IMR-90 (cell line): ENCODE measurements around the gene CNNM2. TPM values are rescaled to one million over a fixed set of nuclear protein-coding genes. Genes with fewer than 3 reads are reported as not detected.

ENCODE experiments used
- ATAC-seq: fragments of 200-7000 bp; cut with Tn5 transposase; 2 replicates; pipeline ENCODE4 v1.9.1; 2020; ENCODE audit warnings: low read depth, mild to moderate bottlenecking, moderate library complexity
- BruUV-seq: library from RNA; stranded (reverse); fragments of 400-500 nt; replicated peaks from 2 replicates; lab custom pipeline; 2021; lab: Mats Ljungman, UMichigan
- CTCF ChIA-PET: fragments of 300-600 bp; formaldehyde crosslinking; extraction: SDS; loops from one replicate; lab custom pipeline; 2021; ENCODE audit warnings: antibody characterized with exemption; lab: Yijun Ruan, JAX
- POLR2A ChIA-PET: fragments of 300-600 bp; sonication (Branson Sonifier 250); formaldehyde crosslinking; loops from one replicate; lab custom pipeline; 2022; ENCODE audit warnings: antibody characterized with exemption; ENCODE audit not compliant: unreplicated experiment; lab: Charles Lee
- DNase-seq: peaks from one replicate; pipeline ENCODE4 v3.0.0; 2013
- H2AFZ ChIP-seq: replicated peaks from 2 replicates; pipeline ENCODE3; 2013; ENCODE audit warnings: low read length, mild to moderate bottlenecking; ENCODE audit not compliant: poor library complexity
- H2AK5ac ChIP-seq: 2 replicates; pipeline ENCODE4 v1.6.1; 2013; ENCODE audit warnings: low read depth, low read length, inconsistent platforms
- H2AK9ac ChIP-seq: replicated peaks from 2 replicates; pipeline ENCODE3; 2013; ENCODE audit warnings: mild to moderate bottlenecking, low read depth, low read length, moderate library complexity; ENCODE audit not compliant: poor library complexity
- H2BK120ac ChIP-seq: 2 replicates; pipeline ENCODE4 v1.6.1; 2013; ENCODE audit warnings: low read depth, low read length, inconsistent platforms
- H2BK15ac ChIP-seq: 3 replicates; pipeline ENCODE4 v1.6.1; 2013; ENCODE audit warnings: low read depth, low read length, inconsistent platforms
- H2BK20ac ChIP-seq: 2 replicates; pipeline ENCODE4 v1.6.1; 2013; ENCODE audit warnings: low read depth, mild to moderate bottlenecking, inconsistent platforms, low read length, moderate library complexity
- H2BK5ac ChIP-seq: 2 replicates; pipeline ENCODE4 v1.6.1; 2013; ENCODE audit warnings: mild to moderate bottlenecking, low read depth, low read length, inconsistent platforms; ENCODE audit not compliant: poor library complexity, severe bottlenecking
- H3K14ac ChIP-seq: replicated peaks from 2 replicates; pipeline ENCODE4 v1.6.1; 2013; ENCODE audit warnings: low read depth, low read length, inconsistent platforms
- H3K18ac ChIP-seq: 2 replicates; pipeline ENCODE4 v1.6.1; 2013; ENCODE audit warnings: low read depth, low read length, control low read depth
- H3K23ac ChIP-seq: 2 replicates; pipeline ENCODE4 v1.6.1; 2013; ENCODE audit warnings: low read depth, low read length, inconsistent platforms
- H3K27ac ChIP-seq: 2 replicates; pipeline ENCODE4 v1.5.1; 2013; ENCODE audit warnings: mild to moderate bottlenecking, control low read depth, low read length; ENCODE audit not compliant: insufficient read depth
- H3K27me3 ChIP-seq: 2 replicates; pipeline ENCODE4 v1.6.1; 2013; ENCODE audit warnings: low read length; ENCODE audit not compliant: control insufficient read depth, insufficient read depth
- H3K36me3 ChIP-seq: 2 replicates; pipeline ENCODE4 v1.6.1; 2013; ENCODE audit warnings: low read length, mixed read lengths; ENCODE audit not compliant: control insufficient read depth, insufficient read depth
- H3K4ac ChIP-seq: 2 replicates; pipeline ENCODE4 v1.6.1; 2013; ENCODE audit warnings: low read depth, low read length, inconsistent platforms
- H3K4me1 ChIP-seq: 2 replicates; pipeline ENCODE4 v1.6.1; 2013; ENCODE audit warnings: low read length, mixed read lengths; ENCODE audit not compliant: control insufficient read depth, insufficient read depth
- H3K4me2 ChIP-seq: 2 replicates; pipeline ENCODE4 v1.6.1; 2013; ENCODE audit warnings: low read depth, mild to moderate bottlenecking, control low read depth, low read length, moderate library complexity
- H3K4me3 ChIP-seq: 2 replicates; pipeline ENCODE4 v1.5.1; 2013; ENCODE audit warnings: low read depth, mild to moderate bottlenecking, control low read depth, low read length, moderate library complexity; ENCODE audit not compliant: insufficient read depth
- H3K56ac ChIP-seq: 2 replicates; pipeline ENCODE4 v1.6.1; 2013; ENCODE audit warnings: low read length, inconsistent platforms; ENCODE audit not compliant: insufficient read depth; ENCODE audit errors: extremely low read depth
- H3K79me1 ChIP-seq, 2 experiments: 2 replicates each; pipeline ENCODE4 v1.6.1; 2013; ENCODE audit warnings: low read length in 2 of 2, inconsistent platforms in 1 of 2, low read depth in 1 of 2
- H3K9ac ChIP-seq: 2 replicates; pipeline ENCODE4 v1.6.1; 2013; ENCODE audit warnings: low read depth, low read length, control low read depth
- H3K9me1 ChIP-seq: 2 replicates; pipeline ENCODE4 v1.6.1; 2013; ENCODE audit warnings: low read length, inconsistent platforms; ENCODE audit not compliant: insufficient read depth
- H3K9me3 ChIP-seq: 2 replicates; pipeline ENCODE4 v1.6.1; 2013; ENCODE audit warnings: low read length; ENCODE audit not compliant: control insufficient read depth, insufficient read depth
- H4K20me1 ChIP-seq: 2 replicates; pipeline ENCODE4 v1.6.1; 2013; ENCODE audit warnings: low read length, inconsistent platforms; ENCODE audit not compliant: insufficient read depth
- H4K5ac ChIP-seq: 2 replicates; pipeline ENCODE4 v1.6.1; 2013; ENCODE audit warnings: mild to moderate bottlenecking, low read depth, low read length, control low read depth
- H4K8ac ChIP-seq, 2 experiments: 2 replicates each; pipeline ENCODE4 v1.6.1; 2013; ENCODE audit warnings: low read depth in 2 of 2, low read length in 2 of 2, control low read depth in 1 of 2, inconsistent platforms in 1 of 2
- H4K91ac ChIP-seq: 2 replicates; pipeline ENCODE4 v1.6.1; 2013; ENCODE audit warnings: low read depth, low read length, inconsistent platforms; ENCODE audit not compliant: insufficient read depth
- BHLHE40 ChIP-seq: fragments of 150-350 bp; IDR thresholded peaks from 2 replicates; pipeline ENCODE4 v1.6.1; 2016; ENCODE audit warnings: mild to moderate bottlenecking, low read depth, low read length
- CEBPB ChIP-seq: IDR thresholded peaks from 2 replicates; pipeline ENCODE4 v1.6.1; 2012; ENCODE audit warnings: low read depth, low read length, improper control_type of control experiment
- CHD1 ChIP-seq: IDR thresholded peaks from 2 replicates; pipeline ENCODE4 v1.6.1; 2012; ENCODE audit warnings: low read depth, low read length, improper control_type of control experiment
- MAZ ChIP-seq: IDR thresholded peaks from 2 replicates; pipeline ENCODE4 v1.6.1; 2012; ENCODE audit warnings: low read depth, mild to moderate bottlenecking, low read length, improper control_type of control experiment, moderate library complexity, borderline replicate concordance
- POLR2A ChIP-seq: IDR thresholded peaks from 2 replicates; pipeline ENCODE4 v1.6.1; 2012; ENCODE audit warnings: mild to moderate bottlenecking, low read depth, low read length
- RCOR1 ChIP-seq: IDR thresholded peaks from 2 replicates; pipeline ENCODE4 v1.6.1; 2012; ENCODE audit warnings: mild to moderate bottlenecking, low read length, improper control_type of control experiment; ENCODE audit not compliant: insufficient replicate concordance
- RFX5 ChIP-seq: IDR thresholded peaks from 2 replicates; pipeline ENCODE4 v1.8.0; 2012; ENCODE audit warnings: low read depth, mild to moderate bottlenecking, low read length, moderate library complexity
- WGBS, 2 experiments: methylation state at CpG; one replicate each; pipeline versions ENCODE4 v1.1.5 to v1.1.7; 2013; ENCODE audit warnings: missing lambda C conversion rate in 2 of 2; ENCODE audit not compliant: insufficient read length in 1 of 2; ENCODE audit errors: extremely low coverage in 2 of 2; 5-methylcytosine and 5-hydroxymethylcytosine counted together
- dilution Hi-C: fragments of 300-500 bp; cut with HindIII; formaldehyde crosslinking; loops from one replicate; pipeline ENCODE4 v1.14.3; 2018; ENCODE audit warnings: low sequenced_read_pairs; ENCODE audit not compliant: unreplicated experiment
- in situ Hi-C: fragments of 300-500 bp; cut with MboI; formaldehyde crosslinking; loops from 3 replicates; pipeline ENCODE4 v1.14.3; 2019; ENCODE audit warnings: low sequenced_read_pairs, inconsistent platforms, mixed read lengths
- intact Hi-C: fragments of 100-400 bp; cut with micrococcal nuclease; formaldehyde crosslinking; loops from 2 replicates; pipeline ENCODE4 v1.10.0; 2022
- polyA plus RNA-seq, 3 experiments: library from polyadenylated mRNA; depleted of rRNA; stranded (reverse); fragments of >200 nt; gene quantifications; 2 replicates each; pipeline ENCODE4 v1.2.3, GENCODE V29; 2012; ENCODE audit warnings: low replicate concordance in 1 of 3
- total RNA-seq: library from RNA; depleted of rRNA; stranded (reverse); fragments of >200 nt; gene quantifications from 2 replicates; pipeline ENCODE4 v1.2.3, GENCODE V29; 2012
- TF ChIP-seq, protein P1 (sequence below): conservative IDR thresholded peaks from 2 replicates; pipeline ENCODE4 v1.5.1; 2012; ENCODE audit warnings: mild to moderate bottlenecking, low read depth, low read length, improper control_type of control experiment
- TF ChIP-seq, protein P2 (sequence below): fragments of 150-350 bp; IDR thresholded peaks from 2 replicates; pipeline ENCODE4 v1.6.1; 2017; ENCODE audit warnings: mild to moderate bottlenecking, antibody characterized with exemption, low read length, low read depth

The CNNM2 gene
- total and polyA plus RNA-seq, 2 of the 4 experiments (the other 2 are of a cell fraction): 4.7 to 5.6 TPM

DNA sequence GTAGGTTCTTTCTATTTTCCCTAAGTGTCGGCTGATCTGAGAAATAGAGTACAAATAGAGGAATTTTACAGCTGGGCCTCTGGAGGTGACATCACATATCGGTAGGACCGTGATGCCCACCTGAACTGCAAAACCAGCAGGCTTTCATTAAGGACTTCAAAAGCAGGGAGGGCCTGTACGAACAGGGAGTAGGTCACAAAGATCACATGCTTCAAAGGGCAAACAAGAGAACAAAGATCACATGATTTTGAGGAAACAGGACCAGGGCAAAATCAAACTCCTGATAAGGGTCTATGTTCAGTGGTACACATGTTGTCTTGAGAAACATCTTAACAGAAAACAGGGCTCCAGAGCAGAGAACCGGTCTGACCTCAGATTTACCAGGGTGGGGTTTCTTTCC, 88.9 kb downstream of the CNNM2 start:
- Histone ChIP-seq H3K23ac (no peak overlapping the region), H3K4ac (no peak overlapping the region), H3K56ac (no peak overlapping the region), H3K79me1 (peaks cover 7 to 48% of the 10 kb centered on the region in 2 experiments), H3K9ac (no peak overlapping the region), H2AK5ac (no peak overlapping the region), H2AK9ac (no peak overlapping the region), H3K14ac (no peak overlapping the region), H3K4me2 (no peak overlapping the region), H2BK120ac (no peak overlapping the region), H2BK15ac (no peak overlapping the region), H3K9me1 (no peaks in the 10 kb centered on the region), H3K4me3 (no peak overlapping the region), H3K18ac (no peak overlapping the region), H2AFZ (no peak overlapping the region), H4K5ac (no peak overlapping the region), H3K27me3 (no peaks in the 10 kb centered on the region), H2BK20ac (no peak overlapping the region), H3K4me1 (peaks cover 2% of the 10 kb centered on the region; the same call in 1 of the 2 replicates), H2BK5ac (no peak overlapping the region), H3K9me3 (peaks cover 4% of the 10 kb centered on the region), H4K91ac (no peak overlapping the region), H4K20me1 (no peaks in the 10 kb centered on the region), H4K8ac (no peak overlapping the region), H3K27ac (no peak overlapping the region), H3K36me3 (no peaks in the 10 kb centered on the region; the same call in 1 of the 2 replicates)
- no TSS peak for BruUV-seq
- DNase-seq (no peak), ATAC-seq (no peak)
- intact Hi-C loops (no loop called here), in situ Hi-C loops (no loop called here), dilution Hi-C loops (no loop called here)
- WGBS, 2 experiments: 92% methylated on average over 2 of the region's 5 CpGs; no CpG with 5 or more reads in 1 of the 2 experiments
- CTCF ChIA-PET: no interaction called here
- POLR2A ChIA-PET: no interaction called here
- TF ChIP-seq CEBPB: no peak
- TF ChIP-seq MAZ: no peak
- no peak for TF ChIP-seq CHD1
- no peak for TF ChIP-seq BHLHE40
- TF ChIP-seq, protein P1, sequence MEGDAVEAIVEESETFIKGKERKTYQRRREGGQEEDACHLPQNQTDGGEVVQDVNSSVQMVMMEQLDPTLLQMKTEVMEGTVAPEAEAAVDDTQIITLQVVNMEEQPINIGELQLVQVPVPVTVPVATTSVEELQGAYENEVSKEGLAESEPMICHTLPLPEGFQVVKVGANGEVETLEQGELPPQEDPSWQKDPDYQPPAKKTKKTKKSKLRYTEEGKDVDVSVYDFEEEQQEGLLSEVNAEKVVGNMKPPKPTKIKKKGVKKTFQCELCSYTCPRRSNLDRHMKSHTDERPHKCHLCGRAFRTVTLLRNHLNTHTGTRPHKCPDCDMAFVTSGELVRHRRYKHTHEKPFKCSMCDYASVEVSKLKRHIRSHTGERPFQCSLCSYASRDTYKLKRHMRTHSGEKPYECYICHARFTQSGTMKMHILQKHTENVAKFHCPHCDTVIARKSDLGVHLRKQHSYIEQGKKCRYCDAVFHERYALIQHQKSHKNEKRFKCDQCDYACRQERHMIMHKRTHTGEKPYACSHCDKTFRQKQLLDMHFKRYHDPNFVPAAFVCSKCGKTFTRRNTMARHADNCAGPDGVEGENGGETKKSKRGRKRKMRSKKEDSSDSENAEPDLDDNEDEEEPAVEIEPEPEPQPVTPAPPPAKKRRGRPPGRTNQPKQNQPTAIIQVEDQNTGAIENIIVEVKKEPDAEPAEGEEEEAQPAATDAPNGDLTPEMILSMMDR: no peak
- no peak for TF ChIP-seq RCOR1
- no peak for TF ChIP-seq RFX5
- TF ChIP-seq, protein P2, sequence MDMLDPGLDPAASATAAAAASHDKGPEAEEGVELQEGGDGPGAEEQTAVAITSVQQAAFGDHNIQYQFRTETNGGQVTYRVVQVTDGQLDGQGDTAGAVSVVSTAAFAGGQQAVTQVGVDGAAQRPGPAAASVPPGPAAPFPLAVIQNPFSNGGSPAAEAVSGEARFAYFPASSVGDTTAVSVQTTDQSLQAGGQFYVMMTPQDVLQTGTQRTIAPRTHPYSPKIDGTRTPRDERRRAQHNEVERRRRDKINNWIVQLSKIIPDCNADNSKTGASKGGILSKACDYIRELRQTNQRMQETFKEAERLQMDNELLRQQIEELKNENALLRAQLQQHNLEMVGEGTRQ: no peak
- TF ChIP-seq POLR2A: no peak
